Thyroid gland (tissue), 4 donors: Measurements from ENCODE around the gene RIC8B. TPM values are rescaled to one million over a fixed set of nuclear protein-coding genes. Genes with fewer than 3 reads are reported as not detected.
A peak's percentile ranks its signal among the peaks of the same experiment; 100 is the strongest.

Experiments used
- DNase-seq, 2 donors: peaks; one replicate each; pipeline ENCODE4 v3.0.0-alpha.2; 2019
- H3K27ac ChIP-seq, 3 donors: fragments of 200-600 bp; sonication (generic); 1 replicate in 2 of 3; 2 replicates in 1 of 3; pipeline ENCODE4 v1.5.1; 2016 to 2019; ENCODE audit warnings: mild to moderate bottlenecking in 1 of 3, moderate library complexity in 1 of 3
- H3K27me3 ChIP-seq: fragments of 200-600 bp; sonication (generic); one replicate; pipeline ENCODE4 v1.5.1; 2019
- H3K36me3 ChIP-seq, 2 donors: fragments of 200-600 bp; sonication (generic); one replicate each; pipeline ENCODE4 v1.5.1; 2016 to 2019
- H3K4me1 ChIP-seq, 2 donors: fragments of 200-600 bp; sonication (generic); one replicate each; pipeline ENCODE4 v1.5.1; 2017 to 2019
- H3K4me3 ChIP-seq, 3 donors: fragments of 200-600 bp; sonication (generic); replicated peaks in 1 of 3; 1 replicate in 2 of 3; 2 replicates in 1 of 3; pipeline ENCODE4 v1.5.1; 2016; ENCODE audit warnings: mild to moderate bottlenecking in 1 of 3
- H3K9me3 ChIP-seq: fragments of 200-600 bp; sonication (generic); one replicate; pipeline ENCODE4 v1.5.1; 2017
- POLR2A ChIP-seq, 2 donors: fragments of 450-650 bp; IDR thresholded peaks; one replicate each; pipeline ENCODE4 v1.6.1; 2017; ENCODE audit warnings: antibody characterized with exemption in 2 of 2, mild to moderate bottlenecking in 2 of 2, moderate library complexity in 1 of 2
- WGBS, 2 donors: methylation state at CpG; one replicate each; pipeline ENCODE4 v1.1.5; 2017; 5-methylcytosine and 5-hydroxymethylcytosine counted together
- intact Hi-C: fragments of 100-400 bp; cut with DNase I; formaldehyde crosslinking; loops from one replicate; pipeline ENCODE4 v1.15.1; 2023
- total RNA-seq, 4 donors: library from RNA; depleted of rRNA; stranded (reverse); fragments of >200 nt; gene quantifications; one replicate each; pipeline ENCODE4 v1.2.3, GENCODE V29; 2016
- TF ChIP-seq, protein P1 (sequence below), 6 experiments: fragments of 200-600 bp in 3 of 6; fragments of 450-650 bp in 3 of 6; sonication (generic) in 3 of 6; IDR thresholded peaks; one replicate each; pipeline ENCODE4 v1.5.1; 2016 to 2019; ENCODE audit warnings: antibody characterized with exemption in 6 of 6, mild to moderate bottlenecking in 2 of 6, inconsistent platforms in 1 of 6, moderate library complexity in 1 of 6

RIC8B gene
- total RNA-seq, 4 donors from 2014 or later, result 32.5 to 49.8 (median 41.6) TPM

DNA sequence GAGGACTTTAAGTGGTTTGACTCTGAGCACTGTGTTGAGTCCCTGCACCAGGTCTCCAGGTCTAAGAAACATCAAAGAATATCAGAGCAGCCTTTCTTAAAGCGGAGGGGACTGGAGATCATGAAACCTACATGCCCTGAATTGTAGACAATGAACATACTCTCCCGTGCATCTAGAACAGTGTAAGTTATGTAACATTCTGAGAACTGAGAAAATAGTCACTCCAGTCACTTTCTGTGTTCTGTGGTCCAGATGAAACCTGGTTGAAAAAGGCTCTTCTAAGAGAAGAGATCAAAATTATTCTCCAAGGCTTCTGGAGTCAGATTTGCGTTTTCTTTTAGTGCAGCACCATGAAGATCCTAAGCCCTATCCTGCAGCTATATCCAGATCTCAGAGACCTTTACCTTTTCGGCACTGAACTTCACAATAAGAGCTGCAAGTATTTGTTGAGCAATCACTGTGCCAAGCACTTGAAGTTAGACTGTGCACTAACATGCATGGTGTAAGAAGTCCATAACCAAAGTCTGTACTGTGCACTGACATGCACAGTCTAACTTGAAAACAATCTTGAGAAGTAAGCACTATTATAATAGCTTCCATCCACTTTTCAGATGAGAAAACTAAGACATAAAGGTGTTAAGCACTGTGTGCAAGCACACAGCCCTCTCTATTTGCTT lies 115.6 kb downstream of the RIC8B start:
- no peak overlapping the region for H3K4me3 ChIP-seq
- TF ChIP-seq, protein P1, sequence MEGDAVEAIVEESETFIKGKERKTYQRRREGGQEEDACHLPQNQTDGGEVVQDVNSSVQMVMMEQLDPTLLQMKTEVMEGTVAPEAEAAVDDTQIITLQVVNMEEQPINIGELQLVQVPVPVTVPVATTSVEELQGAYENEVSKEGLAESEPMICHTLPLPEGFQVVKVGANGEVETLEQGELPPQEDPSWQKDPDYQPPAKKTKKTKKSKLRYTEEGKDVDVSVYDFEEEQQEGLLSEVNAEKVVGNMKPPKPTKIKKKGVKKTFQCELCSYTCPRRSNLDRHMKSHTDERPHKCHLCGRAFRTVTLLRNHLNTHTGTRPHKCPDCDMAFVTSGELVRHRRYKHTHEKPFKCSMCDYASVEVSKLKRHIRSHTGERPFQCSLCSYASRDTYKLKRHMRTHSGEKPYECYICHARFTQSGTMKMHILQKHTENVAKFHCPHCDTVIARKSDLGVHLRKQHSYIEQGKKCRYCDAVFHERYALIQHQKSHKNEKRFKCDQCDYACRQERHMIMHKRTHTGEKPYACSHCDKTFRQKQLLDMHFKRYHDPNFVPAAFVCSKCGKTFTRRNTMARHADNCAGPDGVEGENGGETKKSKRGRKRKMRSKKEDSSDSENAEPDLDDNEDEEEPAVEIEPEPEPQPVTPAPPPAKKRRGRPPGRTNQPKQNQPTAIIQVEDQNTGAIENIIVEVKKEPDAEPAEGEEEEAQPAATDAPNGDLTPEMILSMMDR (IDR thresholded peaks at IDR 0.05), result no peak
- TF ChIP-seq POLR2A (IDR thresholded peaks at IDR 0.05), result no peak
- intact Hi-C loops, result no loop called here
- 70 to 78% methylated on average over 4 of the region's 4 CpGs for WGBS, 2 donors
- H3K9me3 ChIP-seq, result no peaks in the 10 kb centered on the region
- peaks cover 14 to 19% of the 10 kb centered on the region in 2 donors for H3K36me3 ChIP-seq
- H3K4me1 ChIP-seq, result no peaks in the 10 kb centered on the region
- H3K27ac ChIP-seq, result no peak overlapping the region
- no peak for DNase-seq
- H3K27me3 ChIP-seq, result no peaks in the 10 kb centered on the region

DNA sequence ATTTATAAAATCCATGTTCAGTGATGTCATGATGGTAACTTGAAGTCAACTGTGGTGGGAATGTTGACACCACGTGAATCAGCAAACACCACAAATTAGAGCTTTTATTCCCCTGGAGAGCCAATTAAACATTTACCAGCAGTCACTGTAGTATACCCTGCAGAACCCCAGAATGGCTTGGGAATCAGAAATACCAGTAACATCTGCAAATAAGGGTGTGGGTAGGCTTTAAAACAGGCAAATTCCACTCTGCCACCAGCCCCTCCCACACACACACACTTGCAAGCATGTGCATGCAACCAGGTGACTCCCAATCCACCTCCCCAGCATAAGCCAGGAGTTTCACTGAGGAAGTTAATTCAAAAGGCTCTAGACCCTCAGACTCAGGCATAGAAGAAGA lies 117.6 kb downstream of the RIC8B start:
- TF ChIP-seq, protein P1 (IDR thresholded peaks at IDR 0.05), result no peak
- no peak for TF ChIP-seq POLR2A (IDR thresholded peaks at IDR 0.05)
- peak in 1 of 2 donors; percentile 3 for DNase-seq
- intact Hi-C loops, result no loop called here
- 50 to 61% methylated on average over 1 of the region's 1 CpG for WGBS, 2 donors
- Histone ChIP-seq H3K9me3 (no peaks in the 10 kb centered on the region), H3K36me3 (peaks cover 2 to 8% of the 10 kb centered on the region in 2 donors), H3K4me1 (no peaks in the 10 kb centered on the region), H3K27ac (no peak overlapping the region), H3K4me3 (no peak overlapping the region), H3K27me3 (no peaks in the 10 kb centered on the region)

DNA sequence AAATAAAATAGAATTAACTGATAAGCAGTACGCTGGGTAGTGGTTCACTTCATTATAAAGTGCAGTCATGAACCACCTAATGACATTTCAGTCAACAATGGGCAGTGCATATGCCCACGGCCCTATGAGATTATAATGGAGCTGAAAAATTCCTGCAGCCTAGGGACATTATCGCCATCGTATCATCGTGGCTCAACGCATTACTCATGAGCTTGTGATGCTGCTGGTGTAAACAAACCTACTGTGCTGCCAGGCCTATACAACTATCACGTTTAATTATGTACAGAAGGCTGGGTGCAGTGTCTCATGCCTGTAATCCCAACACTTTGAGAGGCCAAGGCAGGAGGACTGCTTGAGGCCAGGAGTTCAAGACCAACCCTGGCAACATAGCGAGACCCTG lies 119.0 kb downstream of the RIC8B start:
- TF ChIP-seq, protein P1 (IDR thresholded peaks at IDR 0.05), result no peak
- TF ChIP-seq POLR2A (IDR thresholded peaks at IDR 0.05), result no peak
- no peaks in the 10 kb centered on the region for H3K36me3 ChIP-seq
- no peak overlapping the region for H3K27ac ChIP-seq
- WGBS, 2 donors, result 91% methylated on average over 8 of the region's 8 CpGs
- H3K4me1 ChIP-seq, result no peaks in the 10 kb centered on the region
- H3K27me3 ChIP-seq, result no peaks in the 10 kb centered on the region
- DNase-seq, result no peak
- no peak overlapping the region for H3K4me3 ChIP-seq
- intact Hi-C loops, result no loop called here
- H3K9me3 ChIP-seq, result no peaks in the 10 kb centered on the region

DNA sequence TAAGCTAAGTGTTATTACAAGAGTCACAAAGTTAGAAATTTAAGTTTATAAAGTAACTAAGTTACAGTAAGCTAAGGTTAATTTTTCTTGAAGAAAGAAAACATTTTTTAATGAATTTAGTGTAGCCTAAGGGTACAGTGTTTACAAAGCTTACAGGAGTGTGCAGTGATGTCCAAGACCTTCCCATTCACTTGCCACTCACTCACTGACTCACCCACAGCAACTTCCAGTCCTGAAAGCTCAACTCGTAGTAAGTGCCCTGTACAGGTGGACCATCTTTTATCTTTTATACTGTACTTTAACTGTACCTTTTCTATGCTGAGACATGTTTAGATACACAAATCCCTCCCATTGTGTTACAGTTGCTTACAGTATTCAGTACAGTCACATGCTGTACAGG lies 120.3 kb downstream of the RIC8B start:
- no peak for DNase-seq

DNA sequence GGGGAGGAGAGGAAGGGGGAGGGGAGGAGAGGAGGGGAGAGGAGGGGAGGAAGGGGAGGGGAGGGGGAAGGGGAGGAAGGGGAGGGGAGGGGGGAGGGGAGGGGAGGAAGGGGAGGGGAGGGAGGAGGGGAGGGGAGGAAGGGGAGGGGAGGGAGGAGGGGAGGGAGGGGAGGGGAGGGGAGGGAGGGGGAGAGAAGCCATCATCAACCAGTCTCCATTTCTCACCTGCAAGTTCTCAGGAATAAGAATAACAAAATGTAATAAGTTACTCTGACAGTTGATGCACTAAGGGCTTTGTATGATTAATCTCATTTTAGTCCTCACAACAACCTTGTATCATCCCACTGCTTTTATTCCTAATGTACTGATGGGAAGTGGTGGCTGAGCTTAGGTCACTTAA lies 122.1 kb downstream of the RIC8B start:
- H3K27me3 ChIP-seq, result no peaks in the 10 kb centered on the region
- H3K36me3 ChIP-seq, result no peaks in the 10 kb centered on the region
- intact Hi-C loops, result no loop called here
- H3K9me3 ChIP-seq, result no peaks in the 10 kb centered on the region
- TF ChIP-seq, protein P1 (IDR thresholded peaks at IDR 0.05), result no peak
- TF ChIP-seq POLR2A (IDR thresholded peaks at IDR 0.05), result no peak
- no peak overlapping the region for H3K27ac ChIP-seq
- no peaks in the 10 kb centered on the region for H3K4me1 ChIP-seq
- no peak for DNase-seq
- H3K4me3 ChIP-seq, result no peak overlapping the region

More for the DNA sequence above, 120.3 kb downstream of the RIC8B start:
- Histone ChIP-seq H3K9me3 (no peaks in the 10 kb centered on the region), H3K27ac (no peak overlapping the region), H3K4me3 (no peak overlapping the region), H3K27me3 (no peaks in the 10 kb centered on the region), H3K4me1 (no peaks in the 10 kb centered on the region), H3K36me3 (no peaks in the 10 kb centered on the region)
- TF ChIP-seq, protein P1 (IDR thresholded peaks at IDR 0.05), result no peak
- TF ChIP-seq POLR2A (IDR thresholded peaks at IDR 0.05), result no peak
- WGBS, 2 donors, result 88% methylated on average over 1 of the region's 1 CpG
- intact Hi-C loops, result no loop called here
